ENCODE results near the gene EXOSC5.

Gene EXOSC5

DNA sequence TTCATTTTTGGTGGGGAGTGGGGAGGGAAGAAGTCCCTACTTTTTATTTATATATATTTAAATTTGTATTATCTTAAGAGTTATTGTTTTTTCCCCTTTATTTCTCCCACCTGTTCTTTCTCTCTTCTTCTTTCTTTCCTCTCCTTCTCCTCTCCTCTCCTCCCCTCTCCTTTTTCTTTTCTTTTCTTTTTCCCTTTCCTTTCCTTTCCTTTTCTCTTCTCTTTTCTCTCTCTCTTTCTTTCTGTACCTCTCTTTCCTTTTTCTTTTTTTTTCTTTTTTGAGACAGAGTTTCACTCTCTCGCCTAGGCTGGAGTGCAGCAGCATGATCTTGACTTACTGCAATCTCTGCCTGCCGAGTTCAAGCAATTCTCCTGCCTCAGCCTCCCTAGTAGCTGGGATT lies 2.4 kb upstream of the EXOSC5 start:
- H3K9ac ChIP-seq (ENCODE audit: low read length) = no peak overlapping the region
- H3K27ac ChIP-seq (ENCODE audit: low read depth, low read length, poor library complexity, severe bottlenecking) = no peak overlapping the region
- no peaks in the 10 kb centered on the region for H4K20me1 ChIP-seq (ENCODE audit: insufficient read depth, low read length)
- no peak for TF ChIP-seq EZH2 (IDR thresholded peaks at IDR 0.05; ENCODE audit: borderline replicate concordance, low read length)
- TF ChIP-seq, protein P1, sequence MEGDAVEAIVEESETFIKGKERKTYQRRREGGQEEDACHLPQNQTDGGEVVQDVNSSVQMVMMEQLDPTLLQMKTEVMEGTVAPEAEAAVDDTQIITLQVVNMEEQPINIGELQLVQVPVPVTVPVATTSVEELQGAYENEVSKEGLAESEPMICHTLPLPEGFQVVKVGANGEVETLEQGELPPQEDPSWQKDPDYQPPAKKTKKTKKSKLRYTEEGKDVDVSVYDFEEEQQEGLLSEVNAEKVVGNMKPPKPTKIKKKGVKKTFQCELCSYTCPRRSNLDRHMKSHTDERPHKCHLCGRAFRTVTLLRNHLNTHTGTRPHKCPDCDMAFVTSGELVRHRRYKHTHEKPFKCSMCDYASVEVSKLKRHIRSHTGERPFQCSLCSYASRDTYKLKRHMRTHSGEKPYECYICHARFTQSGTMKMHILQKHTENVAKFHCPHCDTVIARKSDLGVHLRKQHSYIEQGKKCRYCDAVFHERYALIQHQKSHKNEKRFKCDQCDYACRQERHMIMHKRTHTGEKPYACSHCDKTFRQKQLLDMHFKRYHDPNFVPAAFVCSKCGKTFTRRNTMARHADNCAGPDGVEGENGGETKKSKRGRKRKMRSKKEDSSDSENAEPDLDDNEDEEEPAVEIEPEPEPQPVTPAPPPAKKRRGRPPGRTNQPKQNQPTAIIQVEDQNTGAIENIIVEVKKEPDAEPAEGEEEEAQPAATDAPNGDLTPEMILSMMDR (IDR thresholded peaks at IDR 0.05; ENCODE audit: low read length) = no peak
- no peak overlapping the region for H3K4me2 ChIP-seq (ENCODE audit: low read length)
- H3K27me3 ChIP-seq (ENCODE audit: insufficient read depth, low read length) = no peaks in the 10 kb centered on the region
- no peaks in the 10 kb centered on the region for H3K9me2 ChIP-seq (ENCODE audit: low read depth, low read length)
- H3K4me1 ChIP-seq (ENCODE audit: insufficient read depth, low read length, severe bottlenecking) = peaks cover 31% of the 10 kb centered on the region
- no peak overlapping the region for H3K4me3 ChIP-seq (ENCODE audit: low read depth, low read length, poor library complexity, severe bottlenecking)
- H3K9me3 ChIP-seq (ENCODE audit: low read length) = no peaks in the 10 kb centered on the region
- no peaks in the 10 kb centered on the region for H3K36me3 ChIP-seq (ENCODE audit: insufficient read depth, low read length)
- H3K79me2 ChIP-seq (ENCODE audit: insufficient read depth, low read length) = peaks cover 32% of the 10 kb centered on the region
- no peaks in the 10 kb centered on the region for H3F3A ChIP-seq (ENCODE audit: insufficient read depth, low read length)
- H2AFZ ChIP-seq (ENCODE audit: low read length) = no peak overlapping the region

DNA sequence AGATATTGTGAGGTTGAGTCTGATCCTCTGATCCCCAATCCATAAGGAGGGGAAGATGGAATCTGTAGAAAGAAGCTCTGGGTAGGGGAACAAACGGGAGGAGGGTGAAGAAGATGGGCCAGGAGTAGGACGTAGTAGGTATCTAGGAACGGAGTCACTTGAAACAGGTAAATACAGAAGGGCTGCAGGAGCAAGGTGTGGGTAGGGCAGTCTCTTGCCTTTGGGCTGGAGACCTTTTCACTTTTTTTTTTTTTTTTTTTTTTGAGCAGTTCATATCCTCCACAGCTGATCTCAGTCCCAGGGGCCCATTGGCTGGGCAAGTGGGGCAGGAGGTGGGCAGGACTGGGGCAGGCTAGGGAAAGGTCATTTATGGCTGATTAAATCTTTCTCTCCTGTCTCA lies 1.9 kb upstream of the EXOSC5 start:
- no peaks in the 10 kb centered on the region for H3K9me3 ChIP-seq (ENCODE audit: low read length)
- H3K27ac ChIP-seq (ENCODE audit: low read depth, low read length, poor library complexity, severe bottlenecking) = no peak overlapping the region

DNA sequence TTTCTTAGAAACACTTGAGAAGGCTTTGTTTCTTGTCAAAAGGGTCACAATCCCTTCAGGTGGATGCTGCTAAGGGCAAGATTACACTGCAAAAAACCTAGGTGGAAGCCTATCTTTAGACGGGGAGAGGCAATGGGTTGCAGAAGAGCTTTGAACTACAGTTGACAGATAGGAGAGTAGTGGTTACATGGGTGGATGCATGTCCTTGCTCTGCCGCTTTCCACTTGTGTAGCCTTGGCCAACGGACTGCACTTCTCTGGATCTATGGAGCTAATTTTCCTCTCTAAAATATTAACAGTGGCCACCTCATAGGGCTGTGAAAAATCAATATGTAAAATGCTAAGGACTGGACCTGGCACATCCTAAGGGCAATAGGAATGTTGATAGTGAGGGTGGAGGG lies 1.4 kb upstream of the EXOSC5 start:
- Histone ChIP-seq H3K27ac (ENCODE audit: low read depth, low read length, poor library complexity, severe bottlenecking) (no peak overlapping the region), H3F3A (ENCODE audit: insufficient read depth, low read length) (no peaks in the 10 kb centered on the region), H4K20me1 (ENCODE audit: insufficient read depth, low read length) (no peaks in the 10 kb centered on the region), H3K9me3 (ENCODE audit: low read length) (no peaks in the 10 kb centered on the region), H3K27me3 (ENCODE audit: insufficient read depth, low read length) (no peaks in the 10 kb centered on the region), H3K4me3 (ENCODE audit: low read depth, low read length, poor library complexity, severe bottlenecking) (peak overlapping the region; percentile 94), H2AFZ (ENCODE audit: low read length) (no peak overlapping the region), H3K36me3 (ENCODE audit: insufficient read depth, low read length) (peaks cover 5% of the 10 kb centered on the region; the same call in 1 of the 2 replicates), H3K4me1 (ENCODE audit: insufficient read depth, low read length, severe bottlenecking) (peaks cover 31% of the 10 kb centered on the region), H3K79me2 (ENCODE audit: insufficient read depth, low read length) (peaks cover 32% of the 10 kb centered on the region), H3K9ac (ENCODE audit: low read length) (peak overlapping the region; percentile 96), H3K9me2 (ENCODE audit: low read depth, low read length) (no peaks in the 10 kb centered on the region), H3K4me2 (ENCODE audit: low read length) (peak overlapping the region; percentile 86)
- TF ChIP-seq, protein P1 (IDR thresholded peaks at IDR 0.05; ENCODE audit: low read length) = no peak
- TF ChIP-seq EZH2 (IDR thresholded peaks at IDR 0.05; ENCODE audit: borderline replicate concordance, low read length) = no peak

More for the DNA sequence above, 1.9 kb upstream of the EXOSC5 start:
- H3K4me3 ChIP-seq (ENCODE audit: low read depth, low read length, poor library complexity, severe bottlenecking) = peak overlapping the region; percentile 94
- H3K4me1 ChIP-seq (ENCODE audit: insufficient read depth, low read length, severe bottlenecking) = peaks cover 31% of the 10 kb centered on the region
- H3K79me2 ChIP-seq (ENCODE audit: insufficient read depth, low read length) = peaks cover 32% of the 10 kb centered on the region
- no peaks in the 10 kb centered on the region for H3F3A ChIP-seq (ENCODE audit: insufficient read depth, low read length)
- peaks cover under 1% of the 10 kb centered on the region; the same call in 1 of the 2 replicates for H3K36me3 ChIP-seq (ENCODE audit: insufficient read depth, low read length)
- no peak for TF ChIP-seq EZH2 (IDR thresholded peaks at IDR 0.05; ENCODE audit: borderline replicate concordance, low read length)
- TF ChIP-seq, protein P1 (IDR thresholded peaks at IDR 0.05; ENCODE audit: low read length) = no peak
- peak overlapping the region; percentile 86 for H3K4me2 ChIP-seq (ENCODE audit: low read length)
- H3K9ac ChIP-seq (ENCODE audit: low read length) = peak overlapping the region; percentile 96; the same call in 1 of the 2 replicates
- H3K27me3 ChIP-seq (ENCODE audit: insufficient read depth, low read length) = no peaks in the 10 kb centered on the region
- no peaks in the 10 kb centered on the region for H3K9me2 ChIP-seq (ENCODE audit: low read depth, low read length)
- H4K20me1 ChIP-seq (ENCODE audit: insufficient read depth, low read length) = no peaks in the 10 kb centered on the region
- H2AFZ ChIP-seq (ENCODE audit: low read length) = no peak overlapping the region
